Caco-2 (cell line): Measurements from ENCODE around the gene PHACTR2. TPM values are rescaled to one million over a fixed set of nuclear protein-coding genes. Genes with fewer than 3 reads are reported as not detected.
A peak's percentile ranks its signal among the peaks of the same experiment; 100 is the strongest.

Experiments used
- BruUV-seq: library from RNA; stranded (reverse); fragments of 400-500 nt; replicated peaks from 2 replicates; lab custom pipeline; 2021; lab: Mats Ljungman, UMichigan
- CTCF ChIA-PET: fragments of 300-600 bp; sonication (Branson Sonifier 250); formaldehyde crosslinking; loops from one replicate; lab custom pipeline; 2022; ENCODE audit warnings: antibody characterized with exemption; lab: Charles Lee
- POLR2A ChIA-PET: fragments of 300-600 bp; sonication (Branson Sonifier 250); formaldehyde crosslinking; loops from one replicate; lab custom pipeline; 2022; ENCODE audit warnings: antibody characterized with exemption; lab: Charles Lee
- DNase-seq, 2 experiments: peaks; one replicate each; pipeline versions ENCODE4 v3.0.0 to v3.0.0-alpha.2; 2020 to 2022
- H3K27me3 ChIP-seq: replicated peaks from 2 replicates; pipeline ENCODE4 v1.6.0; 2011; ENCODE audit warnings: low read length; ENCODE audit not compliant: control insufficient read depth, insufficient read depth
- H3K36me3 ChIP-seq: 2 replicates; pipeline ENCODE4 v1.5.1; 2011; ENCODE audit warnings: low read length; ENCODE audit not compliant: control insufficient read depth, insufficient read depth
- H3K4me1 ChIP-seq: fragments of 250-450 bp; sonication (Bioruptor Pico); 2 replicates; pipeline ENCODE4 v1.5.1; 2020; ENCODE audit warnings: mild to moderate bottlenecking
- H3K4me3 ChIP-seq: 2 replicates; pipeline ENCODE4 v1.5.1; 2011; ENCODE audit warnings: low read depth, mild to moderate bottlenecking, control low read depth, low read length
- H3K9me3 ChIP-seq: fragments of 250-450 bp; sonication (Bioruptor Pico); 2 replicates; pipeline ENCODE4 v1.5.1; 2020; ENCODE audit warnings: mild to moderate bottlenecking, moderate library complexity
- H3K27ac Mint-ChIP-seq: one replicate; pipeline ENCODE4 v1.8.0; 2022; ENCODE audit warnings: mixed read lengths; ENCODE audit not compliant: unreplicated experiment
- H3K27me3 Mint-ChIP-seq: one replicate; pipeline ENCODE4 v1.8.0; 2022; ENCODE audit warnings: mixed read lengths; ENCODE audit not compliant: insufficient read depth, unreplicated experiment
- H3K36me3 Mint-ChIP-seq: one replicate; pipeline ENCODE4 v1.8.0; 2022; ENCODE audit warnings: mild to moderate bottlenecking, mixed read lengths; ENCODE audit not compliant: insufficient read depth, unreplicated experiment
- H3K4me1 Mint-ChIP-seq: one replicate; pipeline ENCODE4 v1.8.0; 2022; ENCODE audit warnings: low read depth, mixed read lengths; ENCODE audit not compliant: unreplicated experiment
- H3K4me3 Mint-ChIP-seq: one replicate; pipeline ENCODE4 v1.8.0; 2022; ENCODE audit warnings: mild to moderate bottlenecking, moderate library complexity, mixed read lengths; ENCODE audit not compliant: unreplicated experiment
- H3K9me3 Mint-ChIP-seq: one replicate; pipeline ENCODE4 v1.8.0; 2022; ENCODE audit warnings: mixed read lengths; ENCODE audit not compliant: unreplicated experiment
- intact Hi-C: fragments of 100-400 bp; cut with micrococcal nuclease; formaldehyde crosslinking; loops from one replicate; pipeline ENCODE4 v1.10.0; 2022; ENCODE audit not compliant: unreplicated experiment
- total RNA-seq: library from RNA; stranded (reverse); gene quantifications from 2 replicates; pipeline ENCODE4 v1.2.3, GENCODE V29; 2022
- TF ChIP-seq, protein P1 (sequence below), 2 experiments: fragments of 200-600 bp in 1 of 2; IDR thresholded peaks; 1 replicate in 1 of 2; 2 replicates in 1 of 2; pipeline versions ENCODE4 v1.5.1 to v1.8.0; 2011 to 2022; ENCODE audit warnings: antibody characterized with exemption in 1 of 2, control low read depth in 1 of 2, inconsistent platforms in 1 of 2, low read depth in 1 of 2, low read length in 1 of 2, mild to moderate bottlenecking in 1 of 2, moderate library complexity in 1 of 2; ENCODE audit not compliant: insufficient read depth in 1 of 2, severe bottlenecking in 1 of 2, unreplicated experiment in 1 of 2

PHACTR2 gene
- total RNA-seq, 1 experiment from 2014 or later: 100 TPM

DNA sequence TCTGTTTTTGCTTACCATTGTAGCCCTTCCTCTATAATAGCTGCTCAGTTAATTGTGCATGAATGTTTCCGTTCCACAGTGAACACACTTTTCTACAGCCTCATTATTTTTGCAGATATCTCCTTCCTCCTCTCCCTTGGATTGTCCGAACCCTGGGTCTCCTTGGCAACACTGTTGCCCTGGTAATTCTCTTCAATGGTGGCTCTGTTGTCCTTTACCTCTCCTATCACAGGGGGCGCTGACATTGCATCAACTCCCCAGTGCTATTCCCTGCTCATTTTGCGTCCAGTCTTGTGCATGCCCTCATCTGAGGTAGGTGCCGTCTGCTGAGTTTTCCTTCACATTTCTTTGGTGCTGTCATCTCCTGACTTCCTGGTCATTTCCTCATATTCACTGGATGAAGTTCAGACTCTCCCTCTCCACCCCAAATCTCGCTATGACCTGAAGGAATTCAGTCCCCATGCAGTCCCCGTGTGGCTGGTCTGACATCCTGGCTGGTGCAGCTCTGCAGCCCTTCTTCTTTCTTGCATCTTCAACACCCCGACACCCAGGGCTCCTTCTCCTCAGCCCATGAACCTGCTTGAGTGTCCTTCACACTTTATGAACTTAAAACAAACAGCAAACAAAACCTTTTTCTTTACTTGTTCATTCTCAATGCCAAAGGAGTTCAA is 21.1 kb downstream of the PHACTR2 start:
- H3K27me3 ChIP-seq: no peaks in the 10 kb centered on the region
- peaks cover 31% of the 10 kb centered on the region for H3K4me1 ChIP-seq
- intact Hi-C loops: no loop called here
- Mint-ChIP-seq H3K4me1 (peaks cover 40% of the 10 kb centered on the region), H3K9me3 (peaks cover 17% of the 10 kb centered on the region), H3K27ac (peak overlapping the region; percentile 60), H3K36me3 (peaks cover 24% of the 10 kb centered on the region), H3K27me3 (no peaks in the 10 kb centered on the region), H3K4me3 (no peak overlapping the region)
- no peak overlapping the region for H3K4me3 ChIP-seq
- POLR2A ChIA-PET: no interaction called here
- DNase-seq: no peak
- no TSS peak for BruUV-seq
- CTCF ChIA-PET: no interaction called here
- no peaks in the 10 kb centered on the region for H3K9me3 ChIP-seq
- TF ChIP-seq, protein P1, sequence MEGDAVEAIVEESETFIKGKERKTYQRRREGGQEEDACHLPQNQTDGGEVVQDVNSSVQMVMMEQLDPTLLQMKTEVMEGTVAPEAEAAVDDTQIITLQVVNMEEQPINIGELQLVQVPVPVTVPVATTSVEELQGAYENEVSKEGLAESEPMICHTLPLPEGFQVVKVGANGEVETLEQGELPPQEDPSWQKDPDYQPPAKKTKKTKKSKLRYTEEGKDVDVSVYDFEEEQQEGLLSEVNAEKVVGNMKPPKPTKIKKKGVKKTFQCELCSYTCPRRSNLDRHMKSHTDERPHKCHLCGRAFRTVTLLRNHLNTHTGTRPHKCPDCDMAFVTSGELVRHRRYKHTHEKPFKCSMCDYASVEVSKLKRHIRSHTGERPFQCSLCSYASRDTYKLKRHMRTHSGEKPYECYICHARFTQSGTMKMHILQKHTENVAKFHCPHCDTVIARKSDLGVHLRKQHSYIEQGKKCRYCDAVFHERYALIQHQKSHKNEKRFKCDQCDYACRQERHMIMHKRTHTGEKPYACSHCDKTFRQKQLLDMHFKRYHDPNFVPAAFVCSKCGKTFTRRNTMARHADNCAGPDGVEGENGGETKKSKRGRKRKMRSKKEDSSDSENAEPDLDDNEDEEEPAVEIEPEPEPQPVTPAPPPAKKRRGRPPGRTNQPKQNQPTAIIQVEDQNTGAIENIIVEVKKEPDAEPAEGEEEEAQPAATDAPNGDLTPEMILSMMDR (IDR thresholded peaks at IDR 0.05; ENCODE audit: insufficient read depth in 1 of 2, low read depth in 1 of 2, low read length in 1 of 2, severe bottlenecking in 1 of 2, unreplicated experiment in 1 of 2): no peak
- H3K36me3 ChIP-seq: no peaks in the 10 kb centered on the region

DNA sequence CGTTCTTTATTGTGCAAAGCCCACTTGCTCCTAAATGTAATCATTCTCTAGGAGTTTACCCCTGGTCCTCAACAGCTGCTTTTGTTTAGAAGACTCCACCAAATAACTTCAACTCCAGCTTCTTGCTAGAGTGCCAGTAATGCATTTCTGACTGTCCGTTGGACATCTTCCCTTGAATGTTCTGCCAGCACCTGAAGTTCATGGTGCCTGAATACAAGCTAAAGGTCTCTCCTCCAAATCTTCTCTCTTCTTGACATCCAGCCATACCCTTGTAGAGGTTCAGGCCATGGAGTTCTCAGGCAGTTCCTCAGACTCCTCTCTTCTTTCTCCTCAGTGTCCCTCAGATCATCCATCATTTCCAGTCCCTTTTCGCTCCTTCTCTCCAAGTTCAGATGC is 21.7 kb downstream of the PHACTR2 start:
- peak overlapping the region; percentile 60 for H3K27ac Mint-ChIP-seq
- H3K4me1 Mint-ChIP-seq: peaks cover 35% of the 10 kb centered on the region
- no TSS peak for BruUV-seq
- no peaks in the 10 kb centered on the region for H3K27me3 ChIP-seq
- intact Hi-C loops: no loop called here
- DNase-seq: no peak
- ChIA-PET CTCF (no interaction called here), POLR2A (no interaction called here)
- H3K9me3 ChIP-seq: no peaks in the 10 kb centered on the region
- no peaks in the 10 kb centered on the region for H3K27me3 Mint-ChIP-seq
- peaks cover 24% of the 10 kb centered on the region for H3K36me3 Mint-ChIP-seq
- no peak overlapping the region for H3K4me3 ChIP-seq
- TF ChIP-seq, protein P1 (IDR thresholded peaks at IDR 0.05; ENCODE audit: insufficient read depth in 1 of 2, low read depth in 1 of 2, low read length in 1 of 2, severe bottlenecking in 1 of 2, unreplicated experiment in 1 of 2): no peak
- H3K9me3 Mint-ChIP-seq: peaks cover 17% of the 10 kb centered on the region
- H3K4me1 ChIP-seq: peaks cover 28% of the 10 kb centered on the region
- no peak overlapping the region for H3K4me3 Mint-ChIP-seq
- H3K36me3 ChIP-seq: no peaks in the 10 kb centered on the region

DNA sequence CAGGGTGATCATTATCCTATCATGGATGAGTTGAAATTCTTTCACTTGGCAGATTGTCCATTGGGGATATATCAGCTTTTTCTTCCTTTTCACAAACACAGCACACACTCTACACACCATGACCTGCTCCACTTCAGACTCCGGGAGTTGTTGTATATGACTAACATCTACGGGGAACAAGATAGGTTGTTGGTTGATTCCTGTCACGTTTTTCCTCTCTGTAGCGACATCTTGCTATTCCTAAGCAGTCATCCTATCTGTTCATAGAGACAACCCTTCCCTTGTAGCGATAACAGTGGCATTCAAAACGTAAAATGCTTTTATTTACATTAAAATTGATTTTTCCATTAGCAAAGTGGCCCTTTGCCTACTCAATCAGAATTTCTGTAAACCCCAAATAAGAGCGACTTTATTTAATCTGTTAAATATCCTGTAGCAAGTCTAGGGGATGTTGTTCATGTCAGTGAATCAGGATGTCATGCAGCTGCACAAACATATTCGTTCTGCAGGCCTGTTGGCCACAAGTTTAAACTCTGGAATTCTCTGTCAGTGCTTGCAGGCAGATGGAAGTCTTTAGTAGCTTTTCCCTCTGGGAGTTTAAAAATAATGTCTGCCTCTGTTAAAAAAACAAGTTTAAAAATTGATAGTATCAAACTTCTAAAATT is 23.1 kb downstream of the PHACTR2 start:
- ChIA-PET CTCF (no interaction called here), POLR2A (no interaction called here)
- H3K4me3 Mint-ChIP-seq: no peak overlapping the region
- H3K9me3 Mint-ChIP-seq: peaks cover 17% of the 10 kb centered on the region
- peaks cover 24% of the 10 kb centered on the region for H3K36me3 Mint-ChIP-seq
- no peaks in the 10 kb centered on the region for H3K27me3 Mint-ChIP-seq
- H3K4me1 ChIP-seq: peaks cover 22% of the 10 kb centered on the region
- no peak overlapping the region for H3K4me3 ChIP-seq
- no TSS peak for BruUV-seq
- DNase-seq: no peak
- intact Hi-C loops: no loop called here
- no peaks in the 10 kb centered on the region for H3K36me3 ChIP-seq
- no peaks in the 10 kb centered on the region for H3K27me3 ChIP-seq
- no peaks in the 10 kb centered on the region for H3K9me3 ChIP-seq
- peaks cover 31% of the 10 kb centered on the region for H3K4me1 Mint-ChIP-seq
- H3K27ac Mint-ChIP-seq: no peak overlapping the region
- TF ChIP-seq, protein P1 (IDR thresholded peaks at IDR 0.05; ENCODE audit: insufficient read depth in 1 of 2, low read depth in 1 of 2, low read length in 1 of 2, severe bottlenecking in 1 of 2, unreplicated experiment in 1 of 2): no peak
